22Rv1 (cell line): ENCODE data around the gene UBXN11.

ENCODE experiments used
- CTCF ChIP-seq: fragments of 450-650 bp; IDR thresholded peaks from 2 replicates; pipeline ENCODE4 v1.5.1; 2017; ENCODE audit warnings: mild to moderate bottlenecking
- ZFX ChIP-seq: fragments of 450-650 bp; IDR thresholded peaks from 2 replicates; pipeline ENCODE4 v1.6.1; 2017; ENCODE audit warnings: antibody characterized with exemption, borderline replicate concordance

GRCh38 chr1:26281091-26281958 is 25.1 kb downstream of the UBXN11 start:
- TF ChIP-seq CTCF (no peak), ZFX (no peak)
